HepG2 (cell line): ENCODE results near the gene CPLX3. TPM values are rescaled to one million over a fixed set of nuclear protein-coding genes. Genes with fewer than 3 reads are reported as not detected.

ENCODE experiments used
- ATAC-seq: fragments of 200-7000 bp; cut with Tn5 transposase; 3 replicates; pipeline ENCODE4 v1.9.1; 2020; ENCODE audit warnings: mild to moderate bottlenecking, moderate library complexity
- BruUV-seq: library from RNA; stranded (reverse); fragments of 400-500 nt; replicated peaks from 2 replicates; lab custom pipeline; 2021; lab: Mats Ljungman, UMichigan
- CTCF ChIA-PET: fragments of 300-600 bp; formaldehyde crosslinking; extraction: SDS; loops from one replicate; lab custom pipeline; 2021; ENCODE audit warnings: low total read pairs, inconsistent platforms, low intra/inter-chr PET ratio; lab: Yijun Ruan, JAX
- POLR2A ChIA-PET: fragments of 350-600 bp; sonication (Branson Sonifier 250); formaldehyde crosslinking; loops from one replicate; lab custom pipeline; 2020; ENCODE audit warnings: antibody characterized with exemption, inconsistent platforms; lab: Yijun Ruan, JAX
- DNase-seq: peaks from one replicate; pipeline ENCODE4 v3.0.0-alpha.2; 2015; ENCODE audit warnings: low spot score
- FAIRE-seq: peaks from 3 replicates; lab custom pipeline; 2011; peaks lifted over from hg19 to GRCh38; lab: Jason Lieb, UNC
- H2AFZ ChIP-seq: one replicate; pipeline ENCODE4 v1.6.1; 2011; ENCODE audit warnings: low read length, inconsistent platforms
- H3K27ac ChIP-seq: fragments of 300-600 bp; 3 replicates; pipeline ENCODE4 v1.8.0; 2011; ENCODE audit warnings: mixed run types, mild to moderate bottlenecking, mixed read lengths, low read length, inconsistent platforms; ENCODE audit not compliant: insufficient read depth; ENCODE audit errors: extremely low read length
- H3K27me3 ChIP-seq, 2 experiments: fragments of 200-600 bp in 1 of 2; 2 replicates in 1 of 2; 3 replicates in 1 of 2; pipeline versions ENCODE4 v1.6.0 to v1.8.0; 2011; ENCODE audit warnings: low read length in 2 of 2, mild to moderate bottlenecking in 2 of 2, moderate library complexity in 2 of 2, inconsistent platforms in 1 of 2; ENCODE audit not compliant: insufficient read depth in 2 of 2, control insufficient read depth in 1 of 2
- H3K36me3 ChIP-seq, 2 experiments: fragments of 200-600 bp in 1 of 2; replicated peaks in 1 of 2; 2 replicates in 1 of 2; 3 replicates in 1 of 2; pipeline versions ENCODE4 v1.5.1 to v1.8.0; 2011; ENCODE audit warnings: low read length in 2 of 2, inconsistent platforms in 1 of 2; ENCODE audit not compliant: insufficient read depth in 2 of 2, control insufficient read depth in 1 of 2
- H3K4me1 ChIP-seq: 2 replicates; pipeline ENCODE4 v1.5.1; 2012; ENCODE audit warnings: low read length, inconsistent platforms; ENCODE audit not compliant: insufficient read depth
- H3K4me2 ChIP-seq: 2 replicates; pipeline ENCODE4 v1.6.0; 2011; ENCODE audit warnings: low read depth, low read length, inconsistent platforms
- H3K4me3 ChIP-seq, 3 experiments: fragments of 200-600 bp in 1 of 3; sonication (generic), shearing (Covaris generic) in 1 of 3; replicated peaks in 1 of 3; 2 replicates each; pipeline ENCODE4 v1.5.1; 2011 to 2016; ENCODE audit warnings: low read length in 3 of 3, inconsistent platforms in 2 of 3, low read depth in 2 of 3, mild to moderate bottlenecking in 2 of 3, control low read depth in 1 of 3, mixed read lengths in 1 of 3; ENCODE audit not compliant: insufficient read depth in 1 of 3
- H3K79me2 ChIP-seq: one replicate; pipeline ENCODE4 v1.6.1; 2011; ENCODE audit warnings: low read length, inconsistent platforms; ENCODE audit not compliant: insufficient read depth
- H3K9ac ChIP-seq: 2 replicates; pipeline ENCODE4 v1.6.0; 2011; ENCODE audit warnings: mild to moderate bottlenecking, low read depth, low read length, inconsistent platforms; ENCODE audit not compliant: insufficient read depth
- H3K9me3 ChIP-seq: 2 replicates; pipeline ENCODE4 v1.5.1; 2012; ENCODE audit warnings: mild to moderate bottlenecking, low read length
- H4K20me1 ChIP-seq: 2 replicates; pipeline ENCODE4 v1.6.0; 2011; ENCODE audit warnings: inconsistent platforms, mild to moderate bottlenecking, low read length, moderate library complexity; ENCODE audit not compliant: insufficient read depth
- RFXANK ChIP-seq: IDR thresholded peaks from 2 replicates; pipeline ENCODE4 v1.6.1; 2016
- ZFP62 ChIP-seq: sonication (generic); formaldehyde crosslinking; IDR thresholded peaks from 2 replicates; pipeline ENCODE4 v1.4.0; 2020; ENCODE audit warnings: missing genetic modification reagents
- ZNF678 ChIP-seq: sonication (generic); formaldehyde crosslinking; IDR thresholded peaks from 2 replicates; pipeline ENCODE4 v1.4.0; 2020; ENCODE audit warnings: mild to moderate bottlenecking, missing genetic modification reagents
- ZNF691 ChIP-seq: sonication (generic); formaldehyde crosslinking; IDR thresholded peaks from 2 replicates; pipeline ENCODE4 v1.4.0; 2020; ENCODE audit warnings: missing genetic modification reagents, low read depth, mild to moderate bottlenecking, borderline replicate concordance
- WGBS: methylation state at CpG from one replicate; pipeline ENCODE4 v1.1.6; 2017; ENCODE audit warnings: low lambda C conversion rate; 5-methylcytosine and 5-hydroxymethylcytosine counted together
- in situ Hi-C: cut with HindIII; loops from 2 replicates; pipeline ENCODE4 v1.10.0; 2017; ENCODE audit warnings: low pct_unique_long_range_greater_than_20kb; ENCODE audit not compliant: extremely low pct_ligation_motif_present
- intact Hi-C: fragments of 100-400 bp; cut with micrococcal nuclease; formaldehyde crosslinking; loops from one replicate; pipeline ENCODE4 v1.10.0; 2022; ENCODE audit not compliant: unreplicated experiment
- polyA plus RNA-seq, 8 experiments: library from polyadenylated mRNA; depleted of rRNA in 3 of 8; stranded (reverse) in 7 of 8; unstranded in 1 of 8; fragments of >200 nt; fragmentation: Illumina TruSeq in 4 of 8; extraction: Trizol in 4 of 8; gene quantifications; 2 replicates each; pipeline versions ENCODE4 v1.2.1 to v1.2.3, GENCODE V29; 2011 to 2016; ENCODE audit warnings: low read depth in 4 of 8, missing spikeins in 1 of 8, mixed read lengths in 1 of 8; ENCODE audit not compliant: insufficient read depth in 1 of 8
- total RNA-seq, 5 experiments: library from RNA; depleted of rRNA; stranded (reverse); fragments of >200 nt; fragmentation: Illumina TruSeq; extraction: Trizol; gene quantifications; 2 replicates each; pipeline ENCODE4 v1.2.3, GENCODE V29; 2016; ENCODE audit warnings: low read depth in 1 of 5
- TF ChIP-seq, protein P1 (sequence below): sonication (generic); formaldehyde crosslinking; IDR thresholded peaks from 2 replicates; pipeline ENCODE4 v1.5.0; 2020; ENCODE audit warnings: missing genetic modification reagents, mild to moderate bottlenecking, borderline replicate concordance
- TF ChIP-seq, protein P2 (sequence below): sonication (generic); formaldehyde crosslinking; conservative IDR thresholded peaks from 2 replicates; pipeline ENCODE4 v1.4.0; 2020; ENCODE audit warnings: missing genetic modification reagents

The CPLX3 gene
- total and polyA plus RNA-seq, 2 of the 13 experiments (the other 11 are each of a cell fraction or from before 2014, with no cell fraction given): not detected

GRCh38 chr15:74812533-74812932, 13.9 kb upstream of the CPLX3 start, which contains the start of gene LMAN1L:
TSS of gene LMAN1L (plus strand) at chr15:74812835. CDS start at chr15:74812855, 20 bp downstream.
- Histone ChIP-seq H3K9me3 (no peaks in the 10 kb centered on the region), H3K27me3 (peaks cover 0 to 8% of the 10 kb centered on the region in 2 experiments; a peak in 2 of 5 replicates), H3K79me2 (no peaks in the 10 kb centered on the region), H2AFZ (no peak within 1 kb of the TSS), H3K4me3 (no peak within 1 kb of the TSS), H3K4me2 (no peak within 1 kb of the TSS), H3K27ac (no peak within 1 kb of the TSS), H4K20me1 (no peaks in the 10 kb centered on the region), H3K4me1 (peaks cover 27% of the 10 kb centered on the region), H3K9ac (no peak within 1 kb of the TSS), H3K36me3 (no peaks in the 10 kb centered on the region)
- CTCF ChIA-PET: no interaction called here
- FAIRE-seq (no peak), DNase-seq (no peak), ATAC-seq (no peak)
- in situ Hi-C loops: no loop called here
- TF ChIP-seq, protein P1, sequence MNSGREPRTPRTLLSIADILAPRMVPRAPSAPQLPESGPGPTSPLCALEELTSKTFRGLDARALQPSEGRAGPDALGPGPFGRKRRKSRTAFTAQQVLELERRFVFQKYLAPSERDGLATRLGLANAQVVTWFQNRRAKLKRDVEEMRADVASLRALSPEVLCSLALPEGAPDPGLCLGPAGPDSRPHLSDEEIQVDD (CRISPR knock-in tag): no peak
- TF ChIP-seq ZFP62: no peak
- TF ChIP-seq, protein P2, sequence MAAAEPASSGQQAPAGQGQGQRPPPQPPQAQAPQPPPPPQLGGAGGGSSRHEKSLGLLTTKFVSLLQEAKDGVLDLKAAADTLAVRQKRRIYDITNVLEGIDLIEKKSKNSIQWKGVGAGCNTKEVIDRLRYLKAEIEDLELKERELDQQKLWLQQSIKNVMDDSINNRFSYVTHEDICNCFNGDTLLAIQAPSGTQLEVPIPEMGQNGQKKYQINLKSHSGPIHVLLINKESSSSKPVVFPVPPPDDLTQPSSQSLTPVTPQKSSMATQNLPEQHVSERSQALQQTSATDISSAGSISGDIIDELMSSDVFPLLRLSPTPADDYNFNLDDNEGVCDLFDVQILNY (CRISPR knock-in tag): no peak
- TF ChIP-seq RFXANK: no peak
- no peak for TF ChIP-seq ZNF691 (CRISPR knock-in tag)
- TF ChIP-seq ZNF678 (CRISPR knock-in tag): no peak
- intact Hi-C loops: no loop called here
- no TSS peak for BruUV-seq
- POLR2A ChIA-PET: no interaction called here
- WGBS: 34% methylated on average over 8 of the region's 12 CpGs
